Measurements from ENCODE around the gene REG3A.

The REG3A gene

GRCh38 chr2:79159653-79160052 is at the start of gene REG3A:
REG3A (minus strand) TSS chr2:79159753; CDS start chr2:79159405, 348 bp downstream.
- no peak for DNase-seq

GRCh38 chr2:79200762-79201161 is 41.2 kb upstream of the REG3A start:
- DNase-seq: no peak

- DNase-seq: no peak
Observed at GRCh38 chr2:79191816-79192215, 32.3 kb upstream of the REG3A start.

GRCh38 chr2:79191081-79191480 is 31.5 kb upstream of the REG3A start:
- DNase-seq: no peak

- DNase-seq: no peak
Observed at GRCh38 chr2:79189465-79189864, 29.9 kb upstream of the REG3A start.

GRCh38 chr2:79181617-79182016 is 22.1 kb upstream of the REG3A start:
- no peak for DNase-seq

- no peak for DNase-seq
Observed at GRCh38 chr2:79180092-79180491, 20.5 kb upstream of the REG3A start.

GRCh38 chr2:79179036-79179435 is 19.5 kb upstream of the REG3A start:
- DNase-seq: peak in 2 of 3 experiments; percentile 4 to 5

GRCh38 chr2:79178076-79178674 is 18.6 kb upstream of the REG3A start:
- peak; percentile 1 to 30 (median 26) for DNase-seq

- no peak for DNase-seq
Observed at GRCh38 chr2:79171348-79171958, 11.9 kb upstream of the REG3A start.

- no peak for DNase-seq
Observed at GRCh38 chr2:79162801-79163200, 3.2 kb upstream of the REG3A start.

GRCh38 chr2:79162132-79162531 is 2.6 kb upstream of the REG3A start:
- DNase-seq: no peak

- no peak for DNase-seq
Observed at GRCh38 chr2:79159030-79159429, 523 bp downstream of the REG3A start.

GRCh38 chr2:79155826-79156476 is 3.6 kb downstream of the REG3A start:
- no peak for DNase-seq

- DNase-seq: no peak
Observed at GRCh38 chr2:79139423-79139822, 20.1 kb downstream of the REG3A start.

GRCh38 chr2:79138385-79138784 is 21.2 kb downstream of the REG3A start:
- no peak for DNase-seq

- no peak for DNase-seq
Observed at GRCh38 chr2:79131687-79132086, 27.9 kb downstream of the REG3A start.

- DNase-seq: no peak
Observed at GRCh38 chr2:79129804-79130203, 29.7 kb downstream of the REG3A start.

GRCh38 chr2:79129260-79129659 is 30.3 kb downstream of the REG3A start:
- no peak for DNase-seq

GRCh38 chr2:79128406-79128805 is 31.1 kb downstream of the REG3A start:
- no peak for DNase-seq

- DNase-seq: no peak
Observed at GRCh38 chr2:79125721-79125985, 33.9 kb downstream of the REG3A start.

GRCh38 chr2:79124907-79125720 is 34.4 kb downstream of the REG3A start:
- no peak for DNase-seq

GRCh38 chr2:79122676-79123075 is 36.9 kb downstream of the REG3A start:
- DNase-seq: no peak

- no peak for DNase-seq
Observed at GRCh38 chr2:79120194-79120713, 39.3 kb downstream of the REG3A start, which contains the start of gene REG1A. REG1A (plus strand) TSS chr2:79120488; CDS start chr2:79120862, 374 bp downstream.
